IPS-15b (cell line): ENCODE data around the gene ADAMTS4.

Experiments used
- H3K27me3 ChIP-seq: one replicate; pipeline ENCODE4 v1.6.1; 2013; ENCODE audit warnings: low read length; ENCODE audit not compliant: control insufficient read depth, insufficient read depth
- H3K36me3 ChIP-seq: one replicate; pipeline ENCODE4 v1.6.1; 2013; ENCODE audit warnings: low read length; ENCODE audit not compliant: control insufficient read depth, insufficient read depth
- H3K4me1 ChIP-seq: one replicate; pipeline ENCODE4 v1.6.1; 2013; ENCODE audit warnings: mild to moderate bottlenecking, low read length; ENCODE audit not compliant: control insufficient read depth, insufficient read depth
- H3K4me3 ChIP-seq: one replicate; pipeline ENCODE4 v1.5.1; 2013; ENCODE audit warnings: low read depth, low read length
- H3K9ac ChIP-seq: one replicate; pipeline ENCODE4 v1.6.1; 2013; ENCODE audit warnings: low read depth, mild to moderate bottlenecking, low read length
- H3K9me3 ChIP-seq: one replicate; pipeline ENCODE4 v1.6.1; 2013; ENCODE audit warnings: mild to moderate bottlenecking, low read length; ENCODE audit not compliant: control insufficient read depth, insufficient read depth

ADAMTS4 gene

GRCh38 chr1:161218301-161219077, 19.6 kb upstream of the ADAMTS4 start:
- Histone ChIP-seq H3K27me3 (no peaks in the 10 kb centered on the region), H3K9me3 (no peaks in the 10 kb centered on the region), H3K36me3 (peaks cover 10% of the 10 kb centered on the region), H3K9ac (no peak overlapping the region), H3K4me1 (peaks cover 16% of the 10 kb centered on the region), H3K4me3 (no peak overlapping the region)

GRCh38 chr1:161217831-161218230, 19.0 kb upstream of the ADAMTS4 start:
- Histone ChIP-seq H3K27me3 (no peaks in the 10 kb centered on the region), H3K4me3 (no peak overlapping the region), H3K4me1 (peaks cover 16% of the 10 kb centered on the region), H3K9me3 (no peaks in the 10 kb centered on the region), H3K9ac (no peak overlapping the region), H3K36me3 (peaks cover 15% of the 10 kb centered on the region)

GRCh38 chr1:161216945-161217712, 18.3 kb upstream of the ADAMTS4 start:
- Histone ChIP-seq H3K4me3 (no peak overlapping the region), H3K4me1 (peaks cover 16% of the 10 kb centered on the region), H3K9ac (no peak overlapping the region), H3K9me3 (no peaks in the 10 kb centered on the region), H3K36me3 (peaks cover 18% of the 10 kb centered on the region), H3K27me3 (no peaks in the 10 kb centered on the region)

GRCh38 chr1:161215076-161215475, 16.2 kb upstream of the ADAMTS4 start, which contains the start of gene FCER1G:
Gene FCER1G, plus strand, starts transcription at chr1:161215295. Its CDS starts 27 bp downstream, at chr1:161215322.
- no peaks in the 10 kb centered on the region for H3K9me3 ChIP-seq
- no peak within 1 kb of the TSS for H3K4me3 ChIP-seq
- no peak within 1 kb of the TSS for H3K9ac ChIP-seq
- H3K4me1 ChIP-seq = peaks cover 17% of the 10 kb centered on the region
- peaks cover 37% of the 10 kb centered on the region for H3K36me3 ChIP-seq
- H3K27me3 ChIP-seq = no peaks in the 10 kb centered on the region

- peaks cover 37% of the 10 kb centered on the region for H3K36me3 ChIP-seq
- no peaks in the 10 kb centered on the region for H3K27me3 ChIP-seq
- peaks cover 19% of the 10 kb centered on the region for H3K4me1 ChIP-seq
- H3K4me3 ChIP-seq = no peak overlapping the region
- H3K9me3 ChIP-seq = no peaks in the 10 kb centered on the region
- H3K9ac ChIP-seq = no peak overlapping the region
These were observed 15.5 kb upstream of the ADAMTS4 start for GRCh38 chr1:161214369-161214768.

GRCh38 chr1:161209790-161210409, 11.0 kb upstream of the ADAMTS4 start:
- H3K27me3 ChIP-seq = no peaks in the 10 kb centered on the region
- peaks cover 3% of the 10 kb centered on the region for H3K4me1 ChIP-seq
- H3K9me3 ChIP-seq = no peaks in the 10 kb centered on the region
- peaks cover 46% of the 10 kb centered on the region for H3K36me3 ChIP-seq
- H3K9ac ChIP-seq = no peak overlapping the region
- H3K4me3 ChIP-seq = no peak overlapping the region

- H3K27me3 ChIP-seq = no peaks in the 10 kb centered on the region
- no peak overlapping the region for H3K9ac ChIP-seq
- no peak overlapping the region for H3K4me3 ChIP-seq
- no peaks in the 10 kb centered on the region for H3K9me3 ChIP-seq
- peaks cover 43% of the 10 kb centered on the region for H3K36me3 ChIP-seq
- H3K4me1 ChIP-seq = peaks cover 4% of the 10 kb centered on the region
These were observed 8.3 kb upstream of the ADAMTS4 start for GRCh38 chr1:161207173-161207572.

- no peaks in the 10 kb centered on the region for H3K27me3 ChIP-seq
- no peaks in the 10 kb centered on the region for H3K9me3 ChIP-seq
- peaks cover 4% of the 10 kb centered on the region for H3K4me1 ChIP-seq
- no peak overlapping the region for H3K4me3 ChIP-seq
- H3K9ac ChIP-seq = no peak overlapping the region
- peaks cover 37% of the 10 kb centered on the region for H3K36me3 ChIP-seq
These were observed 7.7 kb upstream of the ADAMTS4 start for GRCh38 chr1:161206411-161207140.

- Histone ChIP-seq H3K4me1 (peaks cover 38% of the 10 kb centered on the region), H3K9ac (peak within 1 kb of the TSS; percentile 95), H3K27me3 (no peaks in the 10 kb centered on the region), H3K36me3 (peaks cover 20% of the 10 kb centered on the region), H3K4me3 (peak within 1 kb of the TSS; percentile 98), H3K9me3 (no peaks in the 10 kb centered on the region)
These were observed 3.2 kb upstream of the ADAMTS4 start, which contains the start of gene NDUFS2 for GRCh38 chr1:161201836-161202712. Gene NDUFS2, plus strand, starts transcription at chr1:161202367. Its CDS starts 19 bp downstream, at chr1:161202386.

GRCh38 chr1:161200992-161201835, 2.4 kb upstream of the ADAMTS4 start:
- Histone ChIP-seq H3K36me3 (peaks cover 18% of the 10 kb centered on the region), H3K4me3 (peak overlapping the region; percentile 98), H3K27me3 (no peaks in the 10 kb centered on the region), H3K4me1 (peaks cover 46% of the 10 kb centered on the region), H3K9me3 (no peaks in the 10 kb centered on the region), H3K9ac (peak overlapping the region; percentile 88)
